ENCODE measurements around the gene RECQL5.
A peak's percentile ranks its signal among the peaks of the same experiment; 100 is the strongest.

Gene RECQL5

DNA sequence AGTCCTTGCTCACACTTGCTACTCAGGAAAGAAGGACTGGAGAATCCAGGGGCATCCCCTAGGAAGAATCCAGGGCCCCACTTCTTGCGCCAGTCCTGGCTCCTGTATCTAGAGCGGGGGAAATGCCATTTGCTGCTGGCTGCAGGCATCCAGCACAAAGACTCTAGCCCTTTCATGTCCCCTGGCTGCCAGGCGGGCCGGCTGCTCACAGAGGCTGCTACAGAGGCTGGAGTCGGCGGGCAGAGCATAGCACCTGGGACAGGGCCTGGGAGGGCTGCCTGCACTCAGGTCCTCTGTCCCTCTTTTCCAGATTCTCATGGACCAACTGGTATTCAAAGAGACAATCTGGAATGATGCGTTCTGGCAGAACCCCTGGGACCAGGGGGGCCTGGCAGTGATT, 19.9 kb downstream of the RECQL5 start:
- no peak overlapping the region for H2BK12ac ChIP-seq (ENCODE audit: low read length in 2 of 2)
- H2AK5ac ChIP-seq (ENCODE audit: low read length, severe bottlenecking) = peak overlapping the region; percentile 99
- H3K14ac ChIP-seq (ENCODE audit: low read length in 2 of 2) = no peak overlapping the region
- no peak overlapping the region for H4K91ac ChIP-seq (ENCODE audit: low read length)
- no peak overlapping the region for H3K4me2 ChIP-seq (ENCODE audit: low read length, poor library complexity, severe bottlenecking)
- H3K4me1 ChIP-seq (ENCODE audit: control insufficient read depth, insufficient read depth, low read depth, low read length) = peaks cover 22% of the 10 kb centered on the region
- no peak overlapping the region for H3K23ac ChIP-seq (ENCODE audit: low read length in 2 of 2)
- no peak overlapping the region for H4K8ac ChIP-seq (ENCODE audit: low read length)
- 92% methylated on average over 7 of the region's 7 CpGs for WGBS
- H2BK5ac ChIP-seq (ENCODE audit: low read depth, low read length, poor library complexity, severe bottlenecking) = no peak overlapping the region
- no peak for DNase-seq
- peaks cover 15% of the 10 kb centered on the region for H3K79me1 ChIP-seq (replicated peaks; ENCODE audit: low read length, poor library complexity, severe bottlenecking)
- H3K4me3 ChIP-seq (ENCODE audit: insufficient read depth in 1 of 2, low read depth in 1 of 2, low read length in 2 of 2) = no peak overlapping the region
- no peaks in the 10 kb centered on the region for H3K27me3 ChIP-seq (ENCODE audit: control insufficient read depth in 1 of 2, insufficient read depth in 1 of 2, low read length in 2 of 2)
- H3K27ac ChIP-seq (ENCODE audit: low read length, poor library complexity, severe bottlenecking) = peak overlapping the region; percentile 99
- H2BK15ac ChIP-seq (ENCODE audit: low read depth, poor library complexity, severe bottlenecking) = no peak overlapping the region
- H2BK120ac ChIP-seq (ENCODE audit: low read depth, low read length) = no peak overlapping the region
- no peak overlapping the region for H3K4ac ChIP-seq (ENCODE audit: low read depth in 1 of 2, low read length in 2 of 2)
- H3K18ac ChIP-seq (ENCODE audit: low read depth in 1 of 2, low read length in 2 of 2) = no peak overlapping the region
- H3K9me3 ChIP-seq (ENCODE audit: control insufficient read depth, low read length) = no peaks in the 10 kb centered on the region
- peaks cover 41 to 44% of the 10 kb centered on the region in 2 experiments for H3K36me3 ChIP-seq (ENCODE audit: control insufficient read depth in 1 of 2, insufficient read depth in 2 of 2, low read depth in 1 of 2, low read length in 2 of 2)
- no peak overlapping the region for H2AFZ ChIP-seq (ENCODE audit: low read depth, low read length)
- no peak overlapping the region for H3K9ac ChIP-seq (ENCODE audit: low read length)

DNA sequence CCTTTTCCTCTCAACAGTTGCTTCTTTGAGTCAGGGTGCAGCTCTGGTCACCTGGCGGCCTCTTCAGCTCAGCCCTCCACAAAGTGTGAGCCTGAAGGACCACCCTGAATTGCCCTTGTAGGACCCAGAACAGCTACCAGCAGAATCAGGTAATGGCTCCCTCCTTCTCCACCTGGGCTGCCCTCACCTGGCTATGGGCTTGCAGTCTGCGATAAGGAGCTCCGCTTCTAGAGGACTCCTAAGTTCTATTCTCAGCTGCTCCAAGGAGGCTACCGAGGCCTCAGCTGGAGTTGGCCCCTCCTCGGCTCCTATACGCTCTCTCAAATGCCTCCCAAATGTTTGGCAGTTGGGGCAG, 20.3 kb downstream of the RECQL5 start:
- 100% methylated on average over 6 of the region's 6 CpGs for WGBS
- H3K79me1 ChIP-seq (replicated peaks; ENCODE audit: low read length, poor library complexity, severe bottlenecking) = peaks cover 15% of the 10 kb centered on the region
- H3K36me3 ChIP-seq (ENCODE audit: control insufficient read depth in 1 of 2, insufficient read depth in 2 of 2, low read depth in 1 of 2, low read length in 2 of 2) = peaks cover 39 to 43% of the 10 kb centered on the region in 2 experiments
- no peak overlapping the region for H3K9ac ChIP-seq (ENCODE audit: low read length)
- no peak overlapping the region for H2BK15ac ChIP-seq (ENCODE audit: low read depth, poor library complexity, severe bottlenecking)
- peak overlapping the region; percentile 99 for H2AK5ac ChIP-seq (ENCODE audit: low read length, severe bottlenecking)
- H2BK5ac ChIP-seq (ENCODE audit: low read depth, low read length, poor library complexity, severe bottlenecking) = peak overlapping the region; percentile 79
- H2BK12ac ChIP-seq (ENCODE audit: low read length in 2 of 2) = no peak overlapping the region
- H3K14ac ChIP-seq (ENCODE audit: low read length in 2 of 2) = no peak overlapping the region
- no peak overlapping the region for H3K4ac ChIP-seq (ENCODE audit: low read depth in 1 of 2, low read length in 2 of 2)
- no peak overlapping the region for H3K4me2 ChIP-seq (ENCODE audit: low read length, poor library complexity, severe bottlenecking)
- H3K23ac ChIP-seq (ENCODE audit: low read length in 2 of 2) = no peak overlapping the region
- H3K18ac ChIP-seq (ENCODE audit: low read depth in 1 of 2, low read length in 2 of 2) = no peak overlapping the region
- H2AFZ ChIP-seq (ENCODE audit: low read depth, low read length) = no peak overlapping the region
- H3K27ac ChIP-seq (ENCODE audit: low read length, poor library complexity, severe bottlenecking) = peak overlapping the region; percentile 99
- no peak for DNase-seq
- no peak overlapping the region for H4K91ac ChIP-seq (ENCODE audit: low read length)
- no peak overlapping the region for H3K4me3 ChIP-seq (ENCODE audit: insufficient read depth in 1 of 2, low read depth in 1 of 2, low read length in 2 of 2)
- H2BK120ac ChIP-seq (ENCODE audit: low read depth, low read length) = no peak overlapping the region
- peaks cover 24% of the 10 kb centered on the region for H3K4me1 ChIP-seq (ENCODE audit: control insufficient read depth, insufficient read depth, low read depth, low read length)
- H4K8ac ChIP-seq (ENCODE audit: low read length) = no peak overlapping the region
- H3K27me3 ChIP-seq (ENCODE audit: control insufficient read depth in 1 of 2, insufficient read depth in 1 of 2, low read length in 2 of 2) = no peaks in the 10 kb centered on the region
- H3K9me3 ChIP-seq (ENCODE audit: control insufficient read depth, low read length) = no peaks in the 10 kb centered on the region

DNA sequence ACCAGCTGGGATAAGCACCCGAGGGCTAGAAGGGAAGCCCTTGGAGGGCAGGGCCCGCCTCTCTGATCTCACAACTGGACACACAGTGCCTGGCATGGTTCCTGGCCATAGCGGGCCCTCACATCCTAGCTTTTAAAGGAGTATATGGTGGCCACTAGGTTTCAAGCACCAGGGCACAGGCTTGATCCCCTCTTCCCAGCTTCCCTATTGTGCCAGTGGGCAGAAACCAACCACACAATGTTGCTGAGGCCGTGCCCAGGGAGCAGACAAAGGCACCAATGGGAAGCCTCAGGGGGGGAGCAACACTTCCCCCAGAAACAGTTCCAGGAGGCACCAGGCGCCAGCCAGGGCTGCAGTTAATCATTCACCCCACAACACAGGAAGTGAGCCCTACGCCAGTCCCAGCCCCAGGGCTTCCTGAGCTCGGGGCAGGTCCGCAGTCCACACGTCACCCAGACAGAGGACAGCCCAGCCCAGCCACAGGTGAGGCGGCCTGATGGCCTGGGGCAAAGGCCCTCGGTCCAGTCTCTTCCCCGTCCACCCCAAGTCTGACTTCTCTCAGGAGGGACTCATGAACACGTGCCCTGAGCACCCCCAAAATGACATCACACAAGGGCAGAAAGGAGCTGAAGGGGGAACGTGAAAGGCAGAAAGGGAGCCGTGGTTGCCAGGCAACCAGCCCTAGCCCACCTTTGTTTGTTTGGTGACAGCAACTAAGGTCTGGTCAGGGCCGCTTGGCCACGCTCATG, 20.9 kb downstream of the RECQL5 start:
- Histone ChIP-seq H3K4me3 (ENCODE audit: insufficient read depth in 1 of 2, low read depth in 1 of 2, low read length in 2 of 2) (no peak overlapping the region), H3K9ac (ENCODE audit: low read length) (no peak overlapping the region), H3K36me3 (ENCODE audit: control insufficient read depth in 1 of 2, insufficient read depth in 2 of 2, low read depth in 1 of 2, low read length in 2 of 2) (peaks cover 37 to 44% of the 10 kb centered on the region in 2 experiments), H2AFZ (ENCODE audit: low read depth, low read length) (no peak overlapping the region), H3K27ac (ENCODE audit: low read length, poor library complexity, severe bottlenecking) (peak overlapping the region; percentile 99), H3K23ac (ENCODE audit: low read length in 2 of 2) (no peak overlapping the region), H2AK5ac (ENCODE audit: low read length, severe bottlenecking) (peak overlapping the region; percentile 99), H2BK15ac (ENCODE audit: low read depth, poor library complexity, severe bottlenecking) (no peak overlapping the region), H2BK12ac (ENCODE audit: low read length in 2 of 2) (no peak overlapping the region), H3K79me1 (replicated peaks; ENCODE audit: low read length, poor library complexity, severe bottlenecking) (peaks cover 15% of the 10 kb centered on the region), H3K14ac (ENCODE audit: low read length in 2 of 2) (no peak overlapping the region), H4K8ac (ENCODE audit: low read length) (no peak overlapping the region), H3K27me3 (ENCODE audit: control insufficient read depth in 1 of 2, insufficient read depth in 1 of 2, low read length in 2 of 2) (no peaks in the 10 kb centered on the region), H2BK5ac (ENCODE audit: low read depth, low read length, poor library complexity, severe bottlenecking) (peak overlapping the region; percentile 98), H2BK120ac (ENCODE audit: low read depth, low read length) (no peak overlapping the region), H3K9me3 (ENCODE audit: control insufficient read depth, low read length) (no peaks in the 10 kb centered on the region), H4K91ac (ENCODE audit: low read length) (no peak overlapping the region), H3K18ac (ENCODE audit: low read depth in 1 of 2, low read length in 2 of 2) (no peak overlapping the region), H3K4me1 (ENCODE audit: control insufficient read depth, insufficient read depth, low read depth, low read length) (peaks cover 28% of the 10 kb centered on the region), H3K4me2 (ENCODE audit: low read length, poor library complexity, severe bottlenecking) (peak overlapping the region; percentile 57), H3K4ac (ENCODE audit: low read depth in 1 of 2, low read length in 2 of 2) (no peak overlapping the region)
- WGBS = 82% methylated on average over 17 of the region's 17 CpGs
- no peak for DNase-seq

DNA sequence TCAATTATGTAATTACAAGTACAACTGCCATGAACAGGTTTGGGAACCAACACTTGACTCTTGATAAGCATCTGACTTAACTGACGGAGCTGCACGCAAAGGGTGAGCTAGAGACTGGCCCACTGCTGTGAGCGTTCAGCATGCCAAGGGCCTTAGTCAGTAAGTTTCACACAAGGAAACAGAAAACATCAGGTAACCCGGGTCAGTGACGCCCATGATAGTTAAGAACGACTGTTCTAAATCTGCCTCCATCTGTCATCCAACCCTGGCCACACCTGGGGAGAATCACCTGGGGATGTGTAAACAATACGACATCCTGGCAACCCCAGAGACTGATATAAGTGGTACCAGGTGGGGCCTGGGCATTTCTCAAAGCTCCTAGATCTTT, 21.5 kb downstream of the RECQL5 start:
- Histone ChIP-seq H3K23ac (ENCODE audit: low read length in 2 of 2) (no peak overlapping the region), H3K4ac (ENCODE audit: low read depth in 1 of 2, low read length in 2 of 2) (no peak overlapping the region), H3K9me3 (ENCODE audit: control insufficient read depth, low read length) (no peaks in the 10 kb centered on the region), H2BK15ac (ENCODE audit: low read depth, poor library complexity, severe bottlenecking) (no peak overlapping the region), H4K8ac (ENCODE audit: low read length) (no peak overlapping the region), H2AFZ (ENCODE audit: low read depth, low read length) (no peak overlapping the region), H3K14ac (ENCODE audit: low read length in 2 of 2) (no peak overlapping the region), H2BK12ac (ENCODE audit: low read length in 2 of 2) (no peak overlapping the region), H3K18ac (ENCODE audit: low read depth in 1 of 2, low read length in 2 of 2) (no peak overlapping the region), H2BK120ac (ENCODE audit: low read depth, low read length) (no peak overlapping the region), H3K27me3 (ENCODE audit: control insufficient read depth in 1 of 2, insufficient read depth in 1 of 2, low read length in 2 of 2) (no peaks in the 10 kb centered on the region), H3K4me1 (ENCODE audit: control insufficient read depth, insufficient read depth, low read depth, low read length) (peaks cover 30% of the 10 kb centered on the region), H2AK5ac (ENCODE audit: low read length, severe bottlenecking) (peak overlapping the region; percentile 99), H3K9ac (ENCODE audit: low read length) (no peak overlapping the region), H4K91ac (ENCODE audit: low read length) (no peak overlapping the region), H3K27ac (ENCODE audit: low read length, poor library complexity, severe bottlenecking) (peak overlapping the region; percentile 99), H2BK5ac (ENCODE audit: low read depth, low read length, poor library complexity, severe bottlenecking) (peak overlapping the region; percentile 98), H3K79me1 (replicated peaks; ENCODE audit: low read length, poor library complexity, severe bottlenecking) (peaks cover 15% of the 10 kb centered on the region), H3K4me2 (ENCODE audit: low read length, poor library complexity, severe bottlenecking) (no peak overlapping the region), H3K36me3 (ENCODE audit: control insufficient read depth in 1 of 2, insufficient read depth in 2 of 2, low read depth in 1 of 2, low read length in 2 of 2) (peaks cover 32 to 44% of the 10 kb centered on the region in 2 experiments), H3K4me3 (ENCODE audit: insufficient read depth in 1 of 2, low read depth in 1 of 2, low read length in 2 of 2) (no peak overlapping the region)
- DNase-seq = peak; percentile 50
- WGBS = 70% methylated on average over 7 of the region's 7 CpGs
